DMS114 treated with DMSO at 0.1 percent for 48 hours (cell line): ENCODE measurements around the gene NUDT9.

Experiments
- DNase-seq: peaks from one replicate; lab custom pipeline; 2025; ENCODE audit not compliant: unreplicated experiment; lab: John Stamatoyannopoulos, UW

The NUDT9 gene

GRCh38 chr4:87506974-87507701 lies 84.8 kb downstream of the NUDT9 start:
- no peak for DNase-seq
